A549 treated with AZD9567 at 1 μM for 4 hours (cell line): ENCODE measurements around the gene MDH1. TPM values are rescaled to one million over a fixed set of nuclear protein-coding genes. Genes with fewer than 3 reads are reported as not detected.

Experiments used
- total RNA-seq: library from RNA; stranded (reverse); fragments of 200-300 nt; extraction: Qiagen RNA extraction; gene quantifications from 5 replicates; pipeline ENCODE4 v1.2.3, GENCODE V29; 2022; ENCODE audit not compliant: insufficient read depth

MDH1 gene
- total RNA-seq = 258 to 285 TPM (median 262 TPM) in 5 replicates

GRCh38 chr2:63588385-63589147 is at the start of gene MDH1, which contains the start of gene WDPCP:
Gene MDH1, plus strand, starts transcription at chr2:63588963. Its CDS starts 81 bp downstream, at chr2:63589044.
Gene WDPCP, minus strand, starts transcription at chr2:63588477. Its CDS starts 206 bp downstream, at chr2:63588271.

Other genes starting within 250 kb of the MDH1 start
- 3.0 to 4.3 TPM (median 3.8 TPM) in 5 replicates for gene WDPCP, start 486 bp upstream of the MDH1 start, total RNA-seq